ENCODE data around the gene NOL9.

DNA sequence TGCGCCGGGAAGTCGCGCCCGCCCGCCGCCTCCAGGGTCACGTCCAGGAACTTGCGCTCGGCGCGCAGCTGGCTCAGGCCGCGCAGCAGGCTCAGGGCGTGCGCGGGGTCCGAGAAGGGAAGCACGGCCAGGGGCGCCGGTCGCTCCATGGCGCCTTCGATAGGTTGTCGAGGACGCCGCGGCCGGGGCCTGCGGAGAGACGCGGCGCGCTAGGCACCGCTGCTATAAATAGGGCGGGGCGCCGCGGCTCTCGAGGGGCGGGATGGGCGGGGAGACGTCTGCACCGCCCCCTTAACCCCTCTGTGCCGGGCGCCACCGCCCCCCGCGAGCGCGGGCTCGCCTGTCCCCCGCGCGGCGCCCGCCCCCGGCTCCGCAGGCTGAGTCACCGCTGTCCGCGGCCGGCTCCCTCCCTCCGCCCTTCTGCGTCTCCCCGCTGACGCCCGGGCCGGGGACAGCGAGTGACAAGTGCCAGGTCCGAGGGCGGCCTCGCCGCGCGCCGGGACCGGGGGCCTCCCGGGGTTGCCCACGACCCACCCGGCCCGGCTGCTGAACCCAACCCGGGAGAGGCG lies 48.4 kb upstream of the NOL9 start, which contains the start of gene KLHL21:
- TF ChIP-seq, protein P1, sequence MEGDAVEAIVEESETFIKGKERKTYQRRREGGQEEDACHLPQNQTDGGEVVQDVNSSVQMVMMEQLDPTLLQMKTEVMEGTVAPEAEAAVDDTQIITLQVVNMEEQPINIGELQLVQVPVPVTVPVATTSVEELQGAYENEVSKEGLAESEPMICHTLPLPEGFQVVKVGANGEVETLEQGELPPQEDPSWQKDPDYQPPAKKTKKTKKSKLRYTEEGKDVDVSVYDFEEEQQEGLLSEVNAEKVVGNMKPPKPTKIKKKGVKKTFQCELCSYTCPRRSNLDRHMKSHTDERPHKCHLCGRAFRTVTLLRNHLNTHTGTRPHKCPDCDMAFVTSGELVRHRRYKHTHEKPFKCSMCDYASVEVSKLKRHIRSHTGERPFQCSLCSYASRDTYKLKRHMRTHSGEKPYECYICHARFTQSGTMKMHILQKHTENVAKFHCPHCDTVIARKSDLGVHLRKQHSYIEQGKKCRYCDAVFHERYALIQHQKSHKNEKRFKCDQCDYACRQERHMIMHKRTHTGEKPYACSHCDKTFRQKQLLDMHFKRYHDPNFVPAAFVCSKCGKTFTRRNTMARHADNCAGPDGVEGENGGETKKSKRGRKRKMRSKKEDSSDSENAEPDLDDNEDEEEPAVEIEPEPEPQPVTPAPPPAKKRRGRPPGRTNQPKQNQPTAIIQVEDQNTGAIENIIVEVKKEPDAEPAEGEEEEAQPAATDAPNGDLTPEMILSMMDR (IDR thresholded peaks at IDR 0.05), result no peak
- TF ChIP-seq POLR2AphosphoS5 (IDR thresholded peaks at IDR 0.05), result peak; percentile 81 to 96
- TF ChIP-seq EP300 (IDR thresholded peaks at IDR 0.05), result no peak
- TF ChIP-seq POLR2A (IDR thresholded peaks at IDR 0.05; ENCODE audit: low read depth), result peak; percentile 73
